H54 (cell line): ENCODE measurements around the gene BAHCC1.

Experiments used
- DNase-seq: peaks from one replicate; pipeline ENCODE4 v3.0.0; 2011; ENCODE audit warnings: low spot score, mixed read lengths; ENCODE audit not compliant: insufficient read length
- FAIRE-seq: peaks from 3 replicates; lab custom pipeline; 2011; peaks lifted over from hg19 to GRCh38; lab: Jason Lieb, UNC
- POLR2A ChIP-seq: IDR thresholded peaks from 2 replicates; pipeline ENCODE4 v1.6.1; 2011; ENCODE audit warnings: low read depth, mild to moderate bottlenecking, low read length

Gene BAHCC1

DNA sequence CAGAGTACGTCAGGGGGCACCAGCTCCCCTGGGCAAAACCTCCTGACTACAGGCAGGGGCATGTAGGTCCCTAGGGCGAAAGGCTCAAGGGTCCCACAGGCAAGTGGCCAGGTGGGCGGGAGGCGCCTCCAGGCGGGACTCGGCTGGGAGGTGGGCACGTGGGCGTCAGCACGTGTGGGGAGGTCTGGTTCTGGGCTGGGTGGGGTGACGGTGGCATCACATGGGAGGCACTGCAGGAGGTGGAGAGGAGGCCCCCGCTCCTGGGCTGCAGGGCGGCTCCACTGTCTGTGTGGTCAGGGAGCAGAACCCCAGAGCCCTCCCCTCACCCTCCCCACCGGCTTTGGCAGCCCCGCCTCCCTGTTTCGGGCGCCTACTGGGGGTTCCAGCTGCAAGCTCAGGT is 64.6 kb downstream of the BAHCC1 start:
- DNase-seq = no peak

DNA sequence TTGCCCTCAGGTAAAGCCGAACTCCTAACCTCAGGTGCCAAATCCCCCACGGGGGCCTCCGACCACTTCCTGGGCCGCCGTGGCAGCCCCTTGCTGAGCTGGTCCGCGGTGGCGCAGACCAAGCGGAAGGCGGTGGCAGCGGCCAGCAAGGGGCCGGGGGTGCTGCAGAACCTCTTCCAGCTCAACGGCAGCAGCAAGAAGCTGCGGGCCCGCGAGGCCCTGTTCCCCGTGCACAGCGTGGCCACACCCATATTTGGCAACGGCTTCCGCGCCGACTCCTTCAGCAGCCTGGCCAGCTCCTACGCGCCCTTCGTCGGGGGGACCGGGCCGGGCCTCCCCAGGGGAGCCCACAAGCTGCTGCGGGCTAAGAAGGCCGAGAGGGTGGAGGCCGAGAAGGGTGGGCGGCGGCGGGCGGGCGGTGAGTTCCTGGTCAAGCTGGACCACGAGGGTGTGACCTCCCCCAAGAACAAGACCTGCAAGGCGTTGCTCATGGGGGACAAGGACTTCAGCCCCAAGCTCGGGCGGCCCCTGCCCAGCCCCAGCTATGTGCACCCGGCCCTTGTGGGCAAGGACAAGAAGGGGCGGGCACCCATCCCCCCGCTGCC is 65.7 kb downstream of the BAHCC1 start:
- TF ChIP-seq POLR2A = no peak
- FAIRE-seq (no peak), DNase-seq (no peak)

More for the DNA sequence above, 64.6 kb downstream of the BAHCC1 start:
- TF ChIP-seq POLR2A = no peak
- no peak for FAIRE-seq

DNA sequence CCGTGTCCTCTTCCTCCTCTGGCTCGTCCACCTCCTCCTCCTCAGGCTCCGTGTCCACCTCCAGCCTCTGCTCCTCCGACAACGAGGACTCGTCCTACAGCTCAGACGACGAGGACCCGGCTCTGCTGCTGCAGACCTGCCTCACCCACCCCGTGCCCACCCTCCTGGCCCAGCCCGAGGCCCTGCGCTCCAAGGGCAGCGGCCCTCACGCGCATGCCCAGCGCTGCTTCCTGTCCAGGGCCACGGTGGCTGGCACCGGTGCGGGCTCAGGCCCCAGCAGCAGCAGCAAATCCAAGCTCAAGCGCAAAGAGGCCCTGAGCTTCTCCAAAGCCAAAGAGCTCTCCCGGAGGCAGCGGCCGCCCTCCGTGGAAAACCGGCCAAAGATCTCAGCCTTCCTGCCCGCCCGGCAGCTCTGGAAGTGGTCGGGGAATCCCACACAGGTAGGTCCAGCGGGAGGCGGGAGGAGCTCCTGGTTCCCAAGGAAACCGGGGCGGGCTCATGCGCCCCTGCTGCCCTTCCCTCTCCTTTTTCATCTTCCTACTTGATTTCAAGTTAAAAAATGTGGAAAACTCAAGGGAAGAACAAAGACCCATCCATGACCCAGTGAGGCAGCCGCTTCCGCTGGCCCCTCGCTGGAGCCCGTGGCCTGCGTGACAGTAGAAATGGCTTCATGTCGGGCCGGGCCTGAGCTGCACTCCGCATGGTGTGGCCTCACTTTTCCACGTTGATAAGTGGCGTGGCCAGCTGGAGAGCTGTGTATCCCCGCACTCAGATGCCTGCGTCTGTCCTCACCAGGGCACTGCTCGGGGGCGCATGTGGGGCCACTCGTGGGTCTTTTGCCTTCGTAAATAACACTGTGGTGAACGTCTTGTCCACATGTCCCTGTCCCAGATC is 66.6 kb downstream of the BAHCC1 start:
- DNase-seq = no peak
- no peak for FAIRE-seq
- no peak for TF ChIP-seq POLR2A

DNA sequence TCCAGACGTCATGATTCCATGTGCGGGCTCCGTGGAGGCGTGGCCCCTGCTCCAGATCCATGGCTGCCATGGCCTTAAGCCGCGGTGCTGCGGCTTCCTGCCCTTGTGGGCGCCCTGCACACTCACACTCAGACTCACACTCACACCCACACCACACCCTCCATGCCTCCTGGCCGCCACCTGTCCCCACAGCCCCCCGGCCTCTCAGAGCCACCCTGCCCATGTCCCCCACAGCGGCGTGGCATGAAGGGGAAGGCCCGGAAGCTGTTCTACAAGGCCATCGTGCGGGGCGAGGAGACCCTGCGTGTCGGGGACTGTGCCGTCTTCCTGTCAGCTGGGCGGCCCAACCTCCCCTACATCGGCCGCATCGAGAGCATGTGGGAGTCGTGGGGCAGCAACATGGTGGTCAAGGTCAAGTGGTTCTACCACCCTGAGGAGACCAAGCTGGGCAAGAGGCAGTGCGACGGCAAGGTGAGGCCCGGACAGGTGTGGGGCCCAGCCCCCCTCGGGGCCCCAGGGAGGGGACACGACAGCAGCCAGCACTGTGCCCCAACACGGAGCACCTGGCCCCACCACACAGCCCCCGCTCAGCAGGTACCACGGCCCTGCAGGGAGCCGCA is 67.4 kb downstream of the BAHCC1 start:
- no peak for TF ChIP-seq POLR2A
- FAIRE-seq (no peak), DNase-seq (no peak)

DNA sequence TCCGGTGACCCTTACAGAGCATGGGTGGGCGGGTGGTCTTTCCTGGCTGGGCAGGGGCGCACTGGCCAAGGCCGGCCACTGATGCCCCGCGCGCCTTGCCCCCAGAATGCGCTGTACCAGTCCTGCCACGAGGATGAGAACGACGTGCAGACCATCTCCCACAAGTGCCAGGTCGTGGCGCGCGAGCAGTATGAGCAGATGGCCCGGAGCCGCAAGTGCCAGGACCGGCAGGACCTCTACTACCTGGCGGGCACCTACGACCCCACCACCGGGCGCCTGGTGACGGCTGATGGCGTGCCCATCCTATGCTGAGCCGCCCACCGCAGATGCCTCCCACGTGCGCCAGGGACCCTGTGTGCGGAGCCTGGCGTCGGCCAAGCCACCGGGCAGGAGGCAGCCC is 68.2 kb downstream of the BAHCC1 start:
- no peak for DNase-seq
- no peak for FAIRE-seq
- TF ChIP-seq POLR2A = no peak

DNA sequence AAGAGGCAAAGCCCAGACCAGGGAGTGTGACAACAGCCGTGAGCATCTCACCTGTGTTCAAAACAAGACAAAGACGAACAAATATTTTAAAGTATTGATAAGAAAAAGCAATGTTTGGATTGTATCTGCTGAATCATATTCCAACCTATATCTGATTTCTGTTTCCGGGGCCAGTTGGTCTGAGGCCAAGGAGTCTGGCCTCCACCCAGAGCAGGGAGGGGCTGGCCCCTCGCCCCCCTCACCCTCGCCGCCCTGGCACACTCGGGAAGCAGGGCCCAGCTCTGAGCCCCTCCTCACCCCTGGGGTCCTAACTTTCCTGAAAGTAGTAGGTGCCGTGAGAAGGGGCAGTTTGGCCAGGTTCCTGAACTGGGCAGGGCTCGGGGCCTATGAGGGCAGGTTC is 69.3 kb downstream of the BAHCC1 start:
- no peak for TF ChIP-seq POLR2A
- DNase-seq = no peak
- FAIRE-seq = no peak

DNA sequence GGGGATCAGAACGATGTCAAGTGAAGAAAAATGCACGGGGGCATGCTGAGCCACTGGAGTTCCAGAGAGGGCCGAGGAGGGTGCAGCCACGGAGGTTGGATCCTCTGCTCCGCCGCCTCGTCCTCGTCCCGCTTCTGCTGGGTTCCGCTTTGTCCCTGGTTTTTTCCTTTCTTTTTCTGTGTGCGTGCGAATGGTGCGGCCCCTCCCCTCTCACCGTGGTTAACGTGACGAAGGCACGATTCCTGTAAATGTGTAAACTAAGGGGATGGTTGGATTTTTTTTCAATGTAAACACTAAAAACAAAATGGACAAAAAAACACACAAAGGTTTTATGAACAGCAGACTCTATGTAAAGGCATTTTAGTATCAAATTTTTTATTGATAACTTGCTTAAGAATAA is 70.7 kb downstream of the BAHCC1 start:
- FAIRE-seq = no peak

DNA sequence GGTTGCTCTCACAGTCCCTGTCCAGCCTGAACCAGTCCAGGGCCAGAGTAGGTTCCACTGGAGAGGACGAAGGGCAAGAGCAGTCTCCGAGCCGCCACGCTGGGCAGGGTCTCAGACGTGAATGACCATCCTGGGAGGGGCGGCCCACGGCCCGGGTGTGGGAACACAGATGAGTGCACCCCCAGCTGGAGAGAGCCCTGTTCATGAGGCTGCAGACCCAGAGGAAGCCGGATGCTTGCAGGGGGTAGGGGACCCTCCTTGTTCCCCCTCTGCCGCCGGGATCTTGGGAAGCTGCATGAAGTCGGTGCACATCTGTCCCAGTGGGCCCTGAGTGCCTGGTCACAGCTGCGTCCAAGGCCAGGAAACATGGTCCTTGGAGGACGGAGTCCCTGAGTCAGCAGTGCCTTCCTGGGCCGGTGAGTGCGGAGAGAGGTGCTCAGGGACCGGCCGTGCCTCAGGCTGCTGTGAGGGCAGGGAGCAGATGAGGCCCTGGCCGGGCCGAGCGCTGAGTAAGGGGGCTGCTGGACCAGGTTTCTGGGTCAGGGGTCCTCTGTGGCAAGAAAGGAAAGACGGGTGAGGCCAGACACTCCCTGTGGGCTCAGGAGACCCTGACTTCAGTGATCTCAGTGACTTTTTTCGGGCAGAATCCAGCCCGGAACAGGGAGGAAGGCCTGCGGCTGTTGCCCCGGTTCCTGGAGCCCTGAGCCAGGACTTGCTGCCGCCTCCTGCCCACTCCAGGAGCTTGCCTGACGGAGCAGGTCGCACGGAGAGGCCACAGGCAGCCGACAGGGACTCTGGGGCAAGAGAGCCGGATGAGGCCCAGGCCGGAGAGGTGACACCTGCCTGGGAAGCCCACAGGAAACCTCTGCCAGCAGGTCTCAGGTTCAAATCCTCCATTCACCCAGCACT is 71.6 kb downstream of the BAHCC1 start:
- TF ChIP-seq POLR2A = no peak
- no peak for DNase-seq
- FAIRE-seq = no peak

More for the DNA sequence above, 70.7 kb downstream of the BAHCC1 start:
- DNase-seq = no peak
- TF ChIP-seq POLR2A = no peak

DNA sequence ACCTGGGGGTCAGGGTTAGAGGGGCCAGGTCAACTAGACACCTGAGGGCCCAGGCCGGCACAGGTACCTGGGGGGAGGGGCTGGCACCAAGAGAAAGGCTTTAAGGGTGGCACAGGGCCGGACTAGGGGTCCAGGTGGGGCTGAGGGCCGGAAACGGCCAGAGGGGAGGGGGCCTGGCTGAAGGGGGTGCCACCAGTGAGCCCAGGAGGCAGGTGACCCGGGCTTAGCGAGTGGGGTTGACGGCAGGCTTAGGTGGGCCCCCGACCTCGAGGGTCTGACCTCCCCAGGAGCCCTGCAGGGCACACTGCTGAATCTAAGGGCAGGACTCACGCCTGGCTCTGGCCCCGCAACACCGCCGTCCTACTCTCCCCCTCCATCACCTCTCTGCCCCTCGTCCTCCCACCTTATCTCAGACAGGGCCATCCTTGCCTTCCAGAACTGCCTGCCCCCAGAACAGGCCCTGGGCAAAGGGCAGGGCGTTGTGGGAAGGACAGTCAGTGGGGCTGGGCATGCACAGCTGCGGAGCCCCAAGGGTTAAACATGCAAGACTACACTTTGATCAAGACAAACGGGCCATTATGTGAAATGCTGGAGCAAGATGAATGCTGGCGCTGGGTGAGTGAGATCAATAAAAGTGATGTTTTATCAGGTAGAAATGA is 73.0 kb downstream of the BAHCC1 start:
- no peak for FAIRE-seq

DNA sequence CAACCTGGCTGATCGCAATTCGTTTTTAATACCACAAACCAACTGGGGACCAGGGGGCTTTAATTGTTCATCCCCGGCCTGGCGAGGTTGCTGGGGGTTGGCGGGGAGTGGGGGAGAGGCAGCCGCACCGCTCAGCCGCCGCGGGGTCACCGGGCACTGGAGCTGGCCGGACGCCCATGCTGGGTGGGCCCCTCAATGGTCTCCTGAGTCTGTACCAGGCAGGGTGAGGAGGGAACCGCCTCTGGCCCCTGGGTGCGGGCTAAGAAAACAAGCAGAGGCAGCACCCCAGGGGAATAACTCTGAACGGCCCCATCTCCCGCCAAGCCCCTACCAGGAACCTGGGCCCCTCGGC is 73.5 kb downstream of the BAHCC1 start:
- no peak for TF ChIP-seq POLR2A
- DNase-seq = no peak
- no peak for FAIRE-seq

More for the DNA sequence above, 73.0 kb downstream of the BAHCC1 start:
- TF ChIP-seq POLR2A = no peak
- DNase-seq = no peak

DNA sequence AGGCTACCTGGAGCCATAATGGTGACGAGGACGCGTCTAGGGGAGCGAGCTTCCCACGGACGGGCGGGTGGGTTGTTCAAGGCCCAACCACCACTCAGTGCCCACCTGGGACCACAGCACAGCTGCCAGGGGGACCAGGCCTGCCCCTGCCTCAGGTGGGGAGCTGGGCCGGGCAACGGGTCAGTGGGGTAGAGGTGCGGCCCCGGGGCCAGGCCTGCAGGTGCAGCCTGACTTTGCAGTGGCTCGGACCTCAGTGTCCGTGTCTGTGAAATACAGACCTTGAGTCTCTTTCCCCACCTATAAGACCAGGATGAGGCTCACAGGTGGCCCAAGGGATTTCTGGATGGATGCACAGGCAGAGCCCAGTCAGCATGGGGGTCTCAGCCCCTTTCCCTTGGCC is 74.0 kb downstream of the BAHCC1 start:
- DNase-seq (no peak), FAIRE-seq (no peak)
- TF ChIP-seq POLR2A = no peak

DNA sequence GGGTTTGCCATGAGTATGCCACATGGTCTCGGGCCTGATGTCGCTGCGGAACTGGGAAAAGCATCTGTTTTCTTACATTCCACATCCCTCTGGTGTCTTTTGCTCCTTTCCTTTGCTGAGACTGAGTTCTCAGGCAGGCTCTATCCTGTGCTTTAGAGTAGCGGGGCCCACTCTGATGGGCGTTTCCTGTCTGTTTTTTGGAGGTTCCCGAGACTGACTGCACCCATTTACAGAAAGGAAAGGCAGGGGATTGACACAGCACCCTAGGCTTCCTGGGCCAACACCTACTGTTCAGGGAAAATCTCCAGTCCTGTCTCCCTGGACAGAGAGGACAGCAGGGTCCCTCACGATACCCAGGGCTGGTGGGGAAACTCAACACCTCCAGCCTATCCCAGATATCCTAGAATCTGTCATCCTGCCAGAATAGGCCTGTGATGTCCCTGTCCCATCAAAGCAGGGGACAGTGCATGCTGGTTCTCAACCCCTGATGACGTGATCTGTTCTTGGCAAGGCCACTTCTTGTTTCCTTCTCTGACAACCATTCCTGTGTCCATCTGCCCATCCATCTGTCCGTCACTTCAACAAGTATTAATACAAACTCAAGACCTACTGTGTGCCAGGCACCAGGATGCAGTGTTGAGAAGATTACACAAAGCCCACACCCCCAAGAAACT is 75.2 kb downstream of the BAHCC1 start:
- FAIRE-seq (no peak), DNase-seq (no peak)
- no peak for TF ChIP-seq POLR2A
